ENCODE results near the gene CDK11B. TPM values are rescaled to one million over a fixed set of nuclear protein-coding genes. Genes with fewer than 3 reads are reported as not detected.

Gene CDK11B
- total RNA-seq, 1 experiment from 2014 or later, result 38.6 TPM

GRCh38 chr1:1602968-1603506 lies 55.8 kb downstream of the CDK11B start:
- intact Hi-C loops (cut with micrococcal nuclease), result no loop called here
- H3K4me1 ChIP-seq (ENCODE audit: insufficient read depth, low read length), result no peaks in the 10 kb centered on the region
- ATAC-seq, result no peak
- DNase-seq, result no peak
- no peaks in the 10 kb centered on the region for H4K20me1 ChIP-seq (ENCODE audit: low read length)
- no peak overlapping the region for H2AFZ ChIP-seq (ENCODE audit: low read length)
- H3K27me3 ChIP-seq (ENCODE audit: low read length), result peaks cover 4% of the 10 kb centered on the region; the same call in 1 of the 2 replicates
- no peaks in the 10 kb centered on the region for H3K79me2 ChIP-seq (ENCODE audit: low read length)
- TF ChIP-seq CTCF (conservative IDR thresholded peaks at IDR 0.05; ENCODE audit: low read depth, low read length) (no peak), EZH2 (IDR thresholded peaks at IDR 0.05; ENCODE audit: low read length, unreplicated experiment) (no peak), EZH2phosphoT487 (IDR thresholded peaks at IDR 0.05; ENCODE audit: borderline replicate concordance, low read length) (no peak)
- no peak overlapping the region for H3K27ac ChIP-seq (ENCODE audit: low read length)
- H3K4me2 ChIP-seq (ENCODE audit: low read length), result no peak overlapping the region
- H3K4me3 ChIP-seq (ENCODE audit: low read length), result no peak overlapping the region
- H3K9ac ChIP-seq (ENCODE audit: low read length), result no peak overlapping the region
- no peaks in the 10 kb centered on the region for H3F3A ChIP-seq (ENCODE audit: low read length, unreplicated experiment)
- ChIA-PET CTCF (interaction anchor here (0.7 kb wide), 1 partner anchor 22 kb away, joined by 4 read pairs; no protein-coding TSS in a partner anchor), POLR2A (ENCODE audit: unreplicated experiment) (no interaction called here)
- no TSS peak for BruUV-seq (replicated peaks)
- H3K9me3 ChIP-seq (ENCODE audit: low read length), result no peaks in the 10 kb centered on the region
- H3K9me2 ChIP-seq (replicated peaks; ENCODE audit: low read length), result no peaks in the 10 kb centered on the region
- no peaks in the 10 kb centered on the region for H3K36me3 ChIP-seq (ENCODE audit: low read depth, low read length)

GRCh38 chr1:1602304-1602967 lies 56.4 kb downstream of the CDK11B start:
- Histone ChIP-seq H3K9me3 (ENCODE audit: low read length) (no peaks in the 10 kb centered on the region), H4K20me1 (ENCODE audit: low read length) (no peaks in the 10 kb centered on the region), H3K36me3 (ENCODE audit: low read depth, low read length) (no peaks in the 10 kb centered on the region), H2AFZ (ENCODE audit: low read length) (no peak overlapping the region), H3K9ac (ENCODE audit: low read length) (no peak overlapping the region), H3F3A (ENCODE audit: low read length, unreplicated experiment) (no peaks in the 10 kb centered on the region), H3K4me1 (ENCODE audit: insufficient read depth, low read length) (peaks cover 4% of the 10 kb centered on the region), H3K27ac (ENCODE audit: low read length) (no peak overlapping the region), H3K79me2 (ENCODE audit: low read length) (no peaks in the 10 kb centered on the region), H3K27me3 (ENCODE audit: low read length) (peaks cover 4% of the 10 kb centered on the region; the same call in 1 of the 2 replicates), H3K4me3 (ENCODE audit: low read length) (no peak overlapping the region), H3K9me2 (replicated peaks; ENCODE audit: low read length) (no peaks in the 10 kb centered on the region), H3K4me2 (ENCODE audit: low read length) (no peak overlapping the region)
- DNase-seq, result no peak
- intact Hi-C loops (cut with micrococcal nuclease), result no loop called here
- no peak for ATAC-seq
- ChIA-PET CTCF (interaction anchor here (0.7 kb wide), 1 partner anchor 21 kb away, joined by 4 read pairs; no protein-coding TSS in a partner anchor), POLR2A (ENCODE audit: unreplicated experiment) (no interaction called here)
- TF ChIP-seq EZH2 (IDR thresholded peaks at IDR 0.05; ENCODE audit: low read length, unreplicated experiment) (no peak), CTCF (conservative IDR thresholded peaks at IDR 0.05; ENCODE audit: low read depth, low read length) (no peak), EZH2phosphoT487 (IDR thresholded peaks at IDR 0.05; ENCODE audit: borderline replicate concordance, low read length) (no peak)
- no TSS peak for BruUV-seq (replicated peaks)

Measured in PC-3 (cell line).